ENCODE results near the gene ANKRD10. TPM values are rescaled to one million over a fixed set of nuclear protein-coding genes. Genes with fewer than 3 reads are reported as not detected.

ANKRD10 gene
- total RNA-seq, 4 donors from 2014 or later = 19.3 to 62.9 (median 29.4) TPM

DNA sequence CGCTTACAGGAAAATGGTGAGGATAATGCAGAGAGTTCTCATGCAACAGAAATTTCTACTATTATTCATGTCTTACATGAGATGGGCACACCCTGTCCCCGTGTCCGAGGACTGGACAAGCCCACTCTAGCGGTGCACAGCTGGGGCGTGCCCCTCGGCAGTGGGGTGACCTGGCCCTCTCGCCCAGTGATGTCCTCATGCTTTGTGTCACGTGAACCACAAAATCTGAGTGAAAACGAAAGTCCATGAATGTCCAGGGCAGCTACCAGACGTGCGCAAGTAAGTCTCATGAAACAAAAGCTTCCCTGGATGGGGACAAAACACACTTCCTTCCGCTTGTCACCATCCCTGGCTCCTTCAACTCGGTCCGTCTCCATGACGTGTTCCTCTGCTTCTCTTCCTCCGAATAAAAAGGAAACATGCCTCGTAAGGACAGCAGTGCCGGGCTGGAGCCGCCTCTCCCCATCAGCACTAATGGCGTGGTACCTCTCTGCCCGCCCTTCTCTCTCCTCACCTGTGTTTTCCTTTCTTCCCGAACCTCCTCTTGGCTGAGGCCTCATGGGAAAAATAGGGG is 45.6 kb downstream of the ANKRD10 start:
- intact Hi-C loops (cut with DNase I) = no loop called here
- H3K36me3 ChIP-seq = no peaks in the 10 kb centered on the region
- H3K4me1 ChIP-seq = peaks cover 6 to 52% (median 22%) of the 10 kb centered on the region in 3 donors
- peak overlapping the region; percentile 70 to 90 (median 80) for H3K27ac ChIP-seq
- no peaks in the 10 kb centered on the region for H3K9me3 ChIP-seq
- TF ChIP-seq, protein P1, sequence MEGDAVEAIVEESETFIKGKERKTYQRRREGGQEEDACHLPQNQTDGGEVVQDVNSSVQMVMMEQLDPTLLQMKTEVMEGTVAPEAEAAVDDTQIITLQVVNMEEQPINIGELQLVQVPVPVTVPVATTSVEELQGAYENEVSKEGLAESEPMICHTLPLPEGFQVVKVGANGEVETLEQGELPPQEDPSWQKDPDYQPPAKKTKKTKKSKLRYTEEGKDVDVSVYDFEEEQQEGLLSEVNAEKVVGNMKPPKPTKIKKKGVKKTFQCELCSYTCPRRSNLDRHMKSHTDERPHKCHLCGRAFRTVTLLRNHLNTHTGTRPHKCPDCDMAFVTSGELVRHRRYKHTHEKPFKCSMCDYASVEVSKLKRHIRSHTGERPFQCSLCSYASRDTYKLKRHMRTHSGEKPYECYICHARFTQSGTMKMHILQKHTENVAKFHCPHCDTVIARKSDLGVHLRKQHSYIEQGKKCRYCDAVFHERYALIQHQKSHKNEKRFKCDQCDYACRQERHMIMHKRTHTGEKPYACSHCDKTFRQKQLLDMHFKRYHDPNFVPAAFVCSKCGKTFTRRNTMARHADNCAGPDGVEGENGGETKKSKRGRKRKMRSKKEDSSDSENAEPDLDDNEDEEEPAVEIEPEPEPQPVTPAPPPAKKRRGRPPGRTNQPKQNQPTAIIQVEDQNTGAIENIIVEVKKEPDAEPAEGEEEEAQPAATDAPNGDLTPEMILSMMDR (IDR thresholded peaks at IDR 0.05) = no peak
- no peak for TF ChIP-seq POLR2A (IDR thresholded peaks at IDR 0.05)
- no peak for DNase-seq
- H3K27me3 ChIP-seq = peaks cover 0 to 11% (median 0%) of the 10 kb centered on the region in 4 donors
- peak overlapping the region; percentile 11 to 59 (median 27) for H3K4me3 ChIP-seq
- WGBS, 2 donors = 73 to 75% methylated on average over 15 to 22 of the region's 22 CpGs

DNA sequence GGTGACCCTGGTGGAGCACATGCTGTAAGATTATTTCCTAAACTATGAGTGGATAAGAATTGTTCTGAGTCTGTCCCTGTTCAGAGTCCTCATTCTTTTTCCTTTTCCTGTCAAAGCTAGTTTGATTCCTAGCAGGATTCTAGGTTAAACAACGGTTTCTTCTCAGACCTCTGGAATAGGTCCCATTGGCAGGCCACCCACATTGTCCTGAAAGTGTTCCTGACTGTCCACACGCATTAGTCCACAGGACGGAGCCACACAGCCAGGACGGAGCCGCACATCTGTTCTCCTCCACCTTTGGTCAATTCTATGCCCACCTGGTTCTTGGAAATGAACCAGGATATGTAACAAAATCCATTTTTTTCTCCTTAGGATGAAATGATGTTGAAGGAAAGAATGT is 46.1 kb downstream of the ANKRD10 start:
- DNase-seq = no peak
- peaks cover 0 to 10% (median 0%) of the 10 kb centered on the region in 4 donors for H3K27me3 ChIP-seq
- TF ChIP-seq, protein P1 (IDR thresholded peaks at IDR 0.05) = no peak
- no peak for TF ChIP-seq POLR2A (IDR thresholded peaks at IDR 0.05)
- peaks cover 6 to 48% (median 17%) of the 10 kb centered on the region in 3 donors for H3K4me1 ChIP-seq
- no peak overlapping the region for H3K4me3 ChIP-seq
- H3K27ac ChIP-seq = peak overlapping the region in 1 of 4 donors; percentile 83
- H3K9me3 ChIP-seq = no peaks in the 10 kb centered on the region
- WGBS, 2 donors = 75 to 78% methylated on average over 5 of the region's 5 CpGs
- intact Hi-C loops (cut with DNase I) = no loop called here
- no peaks in the 10 kb centered on the region for H3K36me3 ChIP-seq

DNA sequence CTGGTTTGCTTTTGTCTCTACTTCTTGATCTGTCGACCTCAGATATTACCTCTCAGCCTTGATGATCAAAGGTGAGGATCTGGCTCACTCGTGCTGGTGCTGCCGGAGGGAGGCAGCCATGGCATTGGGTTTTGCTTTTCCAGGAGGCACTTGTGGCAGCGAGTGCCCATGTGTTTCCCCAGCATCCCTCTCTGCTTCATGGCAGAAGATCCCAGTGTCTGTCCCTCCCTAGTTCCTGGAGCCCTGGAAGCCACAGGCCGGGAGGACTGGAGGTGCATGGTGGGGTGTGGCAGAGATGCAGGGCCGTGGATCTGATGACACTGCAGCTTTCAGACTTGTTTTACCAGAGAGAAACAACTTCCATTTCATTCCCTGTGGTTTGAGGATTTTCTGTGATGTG is 47.5 kb downstream of the ANKRD10 start:
- Histone ChIP-seq H3K9me3 (no peaks in the 10 kb centered on the region), H3K4me1 (peaks cover 6 to 47% (median 17%) of the 10 kb centered on the region in 3 donors), H3K27me3 (no peaks in the 10 kb centered on the region), H3K36me3 (no peaks in the 10 kb centered on the region), H3K4me3 (no peak overlapping the region), H3K27ac (no peak overlapping the region)
- TF ChIP-seq, protein P1 (IDR thresholded peaks at IDR 0.05) = no peak
- TF ChIP-seq POLR2A (IDR thresholded peaks at IDR 0.05) = no peak
- DNase-seq = no peak
- 63 to 83% methylated on average over 6 of the region's 6 CpGs for WGBS, 2 donors
- intact Hi-C loops (cut with DNase I) = no loop called here

GRCh38 chr13:110866491-110867170 is 48.2 kb downstream of the ANKRD10 start:
- H3K9me3 ChIP-seq = no peaks in the 10 kb centered on the region
- no peak overlapping the region for H3K4me3 ChIP-seq
- no peak overlapping the region for H3K27ac ChIP-seq
- H3K27me3 ChIP-seq = no peaks in the 10 kb centered on the region
- intact Hi-C loops (cut with DNase I) = no loop called here
- TF ChIP-seq POLR2A (IDR thresholded peaks at IDR 0.05) = no peak
- TF ChIP-seq, protein P1 (IDR thresholded peaks at IDR 0.05) = no peak
- 76 to 79% methylated on average over 11 of the region's 11 CpGs for WGBS, 2 donors
- peaks cover 6 to 39% (median 17%) of the 10 kb centered on the region in 3 donors for H3K4me1 ChIP-seq
- no peaks in the 10 kb centered on the region for H3K36me3 ChIP-seq
- no peak for DNase-seq

GRCh38 chr13:110863685-110864084 is 51.2 kb downstream of the ANKRD10 start:
- no peak overlapping the region for H3K4me3 ChIP-seq
- intact Hi-C loops (cut with DNase I) = no loop called here
- DNase-seq = no peak
- WGBS, 2 donors = 76 to 85% methylated on average over 6 of the region's 6 CpGs
- no peaks in the 10 kb centered on the region for H3K9me3 ChIP-seq
- H3K4me1 ChIP-seq = peaks cover 0 to 11% (median 0%) of the 10 kb centered on the region in 3 donors
- TF ChIP-seq, protein P1 (IDR thresholded peaks at IDR 0.05) = no peak
- TF ChIP-seq POLR2A (IDR thresholded peaks at IDR 0.05) = no peak
- H3K36me3 ChIP-seq = no peaks in the 10 kb centered on the region
- H3K27me3 ChIP-seq = no peaks in the 10 kb centered on the region
- no peak overlapping the region for H3K27ac ChIP-seq
